HepG2 (cell line): ENCODE data around the gene COQ3. TPM values are rescaled to one million over a fixed set of nuclear protein-coding genes. Genes with fewer than 3 reads are reported as not detected.

ENCODE experiments used
- FOXJ3 ChIP-seq: sonication (generic); formaldehyde crosslinking; IDR thresholded peaks from 2 replicates; pipeline ENCODE4 v1.4.0; 2020; ENCODE audit warnings: missing genetic modification reagents, mild to moderate bottlenecking, borderline replicate concordance
- HDAC2 ChIP-seq: sonication (generic); formaldehyde crosslinking; IDR thresholded peaks from 2 replicates; pipeline ENCODE4 v1.4.0; 2020; ENCODE audit warnings: missing genetic modification reagents
- MYNN ChIP-seq: sonication (generic); formaldehyde crosslinking; IDR thresholded peaks from 2 replicates; pipeline ENCODE4 v1.4.0; 2020; ENCODE audit warnings: mild to moderate bottlenecking, low read depth, missing genetic modification reagents
- NFIC ChIP-seq: IDR thresholded peaks from 2 replicates; pipeline ENCODE4 v1.6.1; 2012; ENCODE audit warnings: mild to moderate bottlenecking, low read length, inconsistent platforms
- PAX8 ChIP-seq: sonication (generic); formaldehyde crosslinking; IDR thresholded peaks from 2 replicates; pipeline ENCODE4 v1.8.0; 2022; ENCODE audit warnings: mild to moderate bottlenecking, missing genetic modification reagents, borderline replicate concordance
- SIX4 ChIP-seq: sonication (generic); formaldehyde crosslinking; IDR thresholded peaks from 2 replicates; pipeline ENCODE4 v1.4.0; 2020; ENCODE audit warnings: missing genetic modification reagents
- ZFX ChIP-seq: sonication (generic); formaldehyde crosslinking; IDR thresholded peaks from 2 replicates; pipeline ENCODE4 v1.4.0; 2020; ENCODE audit warnings: mild to moderate bottlenecking, low read depth, missing genetic modification reagents, moderate library complexity
- ZNF329 ChIP-seq: sonication (generic); formaldehyde crosslinking; IDR thresholded peaks from 2 replicates; pipeline ENCODE4 v1.9.0; 2021; ENCODE audit warnings: low read depth, mild to moderate bottlenecking, missing genetic modification reagents
- ZNF567 ChIP-seq: sonication (generic); formaldehyde crosslinking; IDR thresholded peaks from 2 replicates; pipeline ENCODE4 v1.8.1; 2023; ENCODE audit warnings: mild to moderate bottlenecking, missing genetic modification reagents, borderline replicate concordance
- ZNF619 ChIP-seq: sonication (generic); formaldehyde crosslinking; IDR thresholded peaks from 2 replicates; pipeline ENCODE4 v1.4.0; 2020; ENCODE audit warnings: mild to moderate bottlenecking, missing genetic modification reagents
- ZNF644 ChIP-seq: IDR thresholded peaks from 2 replicates; pipeline ENCODE4 v1.6.1; 2016; ENCODE audit warnings: low read depth
- ZNF703 ChIP-seq: sonication (generic); formaldehyde crosslinking; IDR thresholded peaks from 2 replicates; pipeline ENCODE4 v1.5.1; 2020; ENCODE audit warnings: missing genetic modification reagents, mild to moderate bottlenecking, moderate library complexity, borderline replicate concordance
- polyA plus RNA-seq, 8 experiments: library from polyadenylated mRNA; depleted of rRNA in 3 of 8; stranded (reverse) in 7 of 8; unstranded in 1 of 8; fragments of >200 nt; fragmentation: Illumina TruSeq in 4 of 8; extraction: Trizol in 4 of 8; gene quantifications; 2 replicates each; pipeline versions ENCODE4 v1.2.1 to v1.2.3, GENCODE V29; 2011 to 2016; ENCODE audit warnings: low read depth in 4 of 8, missing spikeins in 1 of 8, mixed read lengths in 1 of 8; ENCODE audit not compliant: insufficient read depth in 1 of 8
- total RNA-seq, 5 experiments: library from RNA; depleted of rRNA; stranded (reverse); fragments of >200 nt; fragmentation: Illumina TruSeq; extraction: Trizol; gene quantifications; 2 replicates each; pipeline ENCODE4 v1.2.3, GENCODE V29; 2016; ENCODE audit warnings: low read depth in 1 of 5
- TF ChIP-seq, protein P1 (sequence below): sonication (generic); formaldehyde crosslinking; IDR thresholded peaks from 2 replicates; pipeline ENCODE4 v1.5.0; 2020; ENCODE audit warnings: missing genetic modification reagents
- TF ChIP-seq, protein P2 (sequence below): sonication (generic); formaldehyde crosslinking; IDR thresholded peaks from 2 replicates; pipeline ENCODE4 v1.4.0; 2020; ENCODE audit warnings: missing genetic modification reagents; ENCODE audit errors: not compliant biosample characterization
- TF ChIP-seq, protein P3 (sequence below): fragments of 450-650 bp; IDR thresholded peaks from 2 replicates; pipeline ENCODE4 v1.6.1; 2016
- TF ChIP-seq, protein P4 (sequence below): sonication (generic); formaldehyde crosslinking; IDR thresholded peaks from 2 replicates; pipeline ENCODE4 v1.5.0; 2020; ENCODE audit warnings: mild to moderate bottlenecking, missing genetic modification reagents
- TF ChIP-seq, protein P5 (sequence below): sonication (generic); formaldehyde crosslinking; IDR thresholded peaks from 2 replicates; pipeline ENCODE4 v1.9.0; 2022; ENCODE audit warnings: missing genetic modification reagents, mild to moderate bottlenecking, borderline replicate concordance

The COQ3 gene
- total and polyA plus RNA-seq, 2 of the 13 experiments (the other 11 are each of a cell fraction or from before 2014, with no cell fraction given): 5.3 to 20.5 TPM

DNA sequence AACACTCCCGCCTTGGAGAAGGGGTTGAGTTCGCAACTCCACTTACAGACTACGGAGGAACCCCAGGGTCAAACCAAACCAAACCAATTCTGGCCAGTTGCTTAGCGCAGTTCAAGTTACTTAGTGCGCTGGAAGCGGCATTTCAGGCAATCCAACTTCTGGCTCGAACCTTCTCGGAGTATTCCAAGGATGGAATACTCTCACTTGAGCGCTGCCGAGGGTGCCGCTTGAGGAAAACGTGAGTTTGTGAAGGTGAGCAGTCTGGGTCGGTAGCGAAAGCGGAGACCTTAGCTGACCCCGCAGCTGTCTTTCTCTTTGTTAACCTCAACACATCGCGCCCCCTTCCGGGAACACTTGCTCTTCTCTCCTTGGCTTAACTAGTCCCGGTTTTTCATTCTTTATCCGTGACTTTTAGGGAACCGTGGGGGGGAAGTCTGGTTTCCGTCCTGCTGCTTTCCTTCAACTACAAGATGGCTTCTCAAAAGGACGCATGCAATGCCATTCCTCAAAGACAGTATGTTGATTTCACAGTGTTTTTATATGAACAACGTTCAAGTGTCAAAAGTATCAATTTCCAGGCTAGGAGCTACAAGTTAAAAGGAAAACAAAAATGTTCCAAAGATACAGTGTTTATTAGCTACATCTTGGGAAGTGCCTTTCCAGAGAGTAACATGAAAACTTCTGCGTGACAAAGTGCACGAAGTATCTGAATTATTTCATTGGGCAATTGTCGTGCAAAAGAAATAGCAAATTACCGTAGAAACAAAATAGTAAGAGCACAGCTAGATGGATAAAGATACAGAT lies 31.9 kb upstream of the COQ3 start (continued):
- TF ChIP-seq, protein P1, sequence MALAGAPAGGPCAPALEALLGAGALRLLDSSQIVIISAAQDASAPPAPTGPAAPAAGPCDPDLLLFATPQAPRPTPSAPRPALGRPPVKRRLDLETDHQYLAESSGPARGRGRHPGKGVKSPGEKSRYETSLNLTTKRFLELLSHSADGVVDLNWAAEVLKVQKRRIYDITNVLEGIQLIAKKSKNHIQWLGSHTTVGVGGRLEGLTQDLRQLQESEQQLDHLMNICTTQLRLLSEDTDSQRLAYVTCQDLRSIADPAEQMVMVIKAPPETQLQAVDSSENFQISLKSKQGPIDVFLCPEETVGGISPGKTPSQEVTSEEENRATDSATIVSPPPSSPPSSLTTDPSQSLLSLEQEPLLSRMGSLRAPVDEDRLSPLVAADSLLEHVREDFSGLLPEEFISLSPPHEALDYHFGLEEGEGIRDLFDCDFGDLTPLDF: no peak
- no peak for TF ChIP-seq ZNF703 (CRISPR knock-in tag)
- peak; percentile 38; the same call in 1 of the 2 replicates for TF ChIP-seq HDAC2 (CRISPR knock-in tag)
- TF ChIP-seq FOXJ3 (CRISPR knock-in tag): peak; percentile 5; the same call in 1 of the 2 replicates
- TF ChIP-seq, protein P2, sequence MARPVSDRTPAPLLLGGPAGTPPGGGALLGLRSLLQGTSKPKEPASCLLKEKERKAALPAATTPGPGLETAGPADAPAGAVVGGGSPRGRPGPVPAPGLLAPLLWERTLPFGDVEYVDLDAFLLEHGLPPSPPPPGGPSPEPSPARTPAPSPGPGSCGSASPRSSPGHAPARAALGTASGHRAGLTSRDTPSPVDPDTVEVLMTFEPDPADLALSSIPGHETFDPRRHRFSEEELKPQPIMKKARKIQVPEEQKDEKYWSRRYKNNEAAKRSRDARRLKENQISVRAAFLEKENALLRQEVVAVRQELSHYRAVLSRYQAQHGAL (CRISPR knock-in tag): no peak
- no peak; the same call in 1 of the 2 replicates for TF ChIP-seq SIX4 (CRISPR knock-in tag)
- TF ChIP-seq, protein P3, sequence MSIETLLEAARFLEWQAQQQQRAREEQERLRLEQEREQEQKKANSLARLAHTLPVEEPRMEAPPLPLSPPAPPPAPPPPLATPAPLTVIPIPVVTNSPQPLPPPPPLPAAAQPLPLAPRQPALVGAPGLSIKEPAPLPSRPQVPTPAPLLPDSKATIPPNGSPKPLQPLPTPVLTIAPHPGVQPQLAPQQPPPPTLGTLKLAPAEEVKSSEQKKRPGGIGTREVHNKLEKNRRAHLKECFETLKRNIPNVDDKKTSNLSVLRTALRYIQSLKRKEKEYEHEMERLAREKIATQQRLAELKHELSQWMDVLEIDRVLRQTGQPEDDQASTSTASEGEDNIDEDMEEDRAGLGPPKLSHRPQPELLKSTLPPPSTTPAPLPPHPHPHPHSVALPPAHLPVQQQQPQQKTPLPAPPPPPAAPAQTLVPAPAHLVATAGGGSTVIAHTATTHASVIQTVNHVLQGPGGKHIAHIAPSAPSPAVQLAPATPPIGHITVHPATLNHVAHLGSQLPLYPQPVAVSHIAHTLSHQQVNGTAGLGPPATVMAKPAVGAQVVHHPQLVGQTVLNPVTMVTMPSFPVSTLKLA: no peak
- peak; percentile 83; the same call in 1 of the 2 replicates for TF ChIP-seq MYNN (CRISPR knock-in tag)
- TF ChIP-seq, protein P4, sequence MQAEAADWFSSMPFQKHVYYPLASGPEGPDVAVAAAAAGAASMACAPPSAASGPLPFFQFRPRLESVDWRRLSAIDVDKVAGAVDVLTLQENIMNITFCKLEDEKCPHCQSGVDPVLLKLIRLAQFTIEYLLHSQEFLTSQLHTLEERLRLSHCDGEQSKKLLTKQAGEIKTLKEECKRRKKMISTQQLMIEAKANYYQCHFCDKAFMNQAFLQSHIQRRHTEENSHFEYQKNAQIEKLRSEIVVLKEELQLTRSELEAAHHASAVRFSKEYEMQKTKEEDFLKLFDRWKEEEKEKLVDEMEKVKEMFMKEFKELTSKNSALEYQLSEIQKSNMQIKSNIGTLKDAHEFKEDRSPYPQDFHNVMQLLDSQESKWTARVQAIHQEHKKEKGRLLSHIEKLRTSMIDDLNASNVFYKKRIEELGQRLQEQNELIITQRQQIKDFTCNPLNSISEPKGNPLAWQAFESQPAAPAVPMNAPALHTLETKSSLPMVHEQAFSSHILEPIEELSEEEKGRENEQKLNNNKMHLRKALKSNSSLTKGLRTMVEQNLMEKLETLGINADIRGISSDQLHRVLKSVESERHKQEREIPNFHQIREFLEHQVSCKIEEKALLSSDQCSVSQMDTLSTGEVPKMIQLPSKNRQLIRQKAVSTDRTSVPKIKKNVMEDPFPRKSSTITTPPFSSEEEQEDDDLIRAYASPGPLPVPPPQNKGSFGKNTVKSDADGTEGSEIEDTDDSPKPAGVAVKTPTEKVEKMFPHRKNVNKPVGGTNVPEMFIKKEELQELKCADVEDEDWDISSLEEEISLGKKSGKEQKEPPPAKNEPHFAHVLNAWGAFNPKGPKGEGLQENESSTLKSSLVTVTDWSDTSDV (CRISPR knock-in tag): peak; percentile 65; the same call in 1 of the 2 replicates
- TF ChIP-seq ZNF567 (CRISPR knock-in tag): no peak
- TF ChIP-seq ZFX (CRISPR knock-in tag): no peak
- TF ChIP-seq ZNF619 (CRISPR knock-in tag): no peak
- TF ChIP-seq, protein P5, sequence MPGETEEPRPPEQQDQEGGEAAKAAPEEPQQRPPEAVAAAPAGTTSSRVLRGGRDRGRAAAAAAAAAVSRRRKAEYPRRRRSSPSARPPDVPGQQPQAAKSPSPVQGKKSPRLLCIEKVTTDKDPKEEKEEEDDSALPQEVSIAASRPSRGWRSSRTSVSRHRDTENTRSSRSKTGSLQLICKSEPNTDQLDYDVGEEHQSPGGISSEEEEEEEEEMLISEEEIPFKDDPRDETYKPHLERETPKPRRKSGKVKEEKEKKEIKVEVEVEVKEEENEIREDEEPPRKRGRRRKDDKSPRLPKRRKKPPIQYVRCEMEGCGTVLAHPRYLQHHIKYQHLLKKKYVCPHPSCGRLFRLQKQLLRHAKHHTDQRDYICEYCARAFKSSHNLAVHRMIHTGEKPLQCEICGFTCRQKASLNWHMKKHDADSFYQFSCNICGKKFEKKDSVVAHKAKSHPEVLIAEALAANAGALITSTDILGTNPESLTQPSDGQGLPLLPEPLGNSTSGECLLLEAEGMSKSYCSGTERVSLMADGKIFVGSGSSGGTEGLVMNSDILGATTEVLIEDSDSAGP (CRISPR knock-in tag): peak; percentile 22; the same call in 1 of the 2 replicates
- TF ChIP-seq ZNF329 (CRISPR knock-in tag): no peak
- TF ChIP-seq PAX8: no peak
- TF ChIP-seq ZNF644 (CRISPR knock-in tag): no peak
- no peak for TF ChIP-seq NFIC
